GM19351 (cell line): Measurements from ENCODE around the gene C1QTNF5.

Experiments
- ATAC-seq: cut with Tn5 transposase; IDR thresholded peaks from one replicate; pipeline ENCODE4 v1.9.1; 2021; ENCODE audit warnings: mild to moderate bottlenecking, moderate library complexity; ENCODE audit not compliant: unreplicated experiment

The C1QTNF5 gene

GRCh38 chr11:119297938-119298337 lies 42.7 kb downstream of the C1QTNF5 start:
- ATAC-seq, result no peak

- no peak for ATAC-seq
These were observed 45.5 kb downstream of the C1QTNF5 start for GRCh38 chr11:119295178-119295577.

- no peak for ATAC-seq
These were observed 47.2 kb downstream of the C1QTNF5 start for GRCh38 chr11:119293461-119293860.

- no peak for ATAC-seq
These were observed 49.7 kb downstream of the C1QTNF5 start for GRCh38 chr11:119290894-119291497.
